Measurements from ENCODE around the gene MPRIP. TPM values are rescaled to one million over a fixed set of nuclear protein-coding genes. Genes with fewer than 3 reads are reported as not detected.

The MPRIP gene
- total RNA-seq, 1 experiment from 2014 or later = 132 TPM

DNA sequence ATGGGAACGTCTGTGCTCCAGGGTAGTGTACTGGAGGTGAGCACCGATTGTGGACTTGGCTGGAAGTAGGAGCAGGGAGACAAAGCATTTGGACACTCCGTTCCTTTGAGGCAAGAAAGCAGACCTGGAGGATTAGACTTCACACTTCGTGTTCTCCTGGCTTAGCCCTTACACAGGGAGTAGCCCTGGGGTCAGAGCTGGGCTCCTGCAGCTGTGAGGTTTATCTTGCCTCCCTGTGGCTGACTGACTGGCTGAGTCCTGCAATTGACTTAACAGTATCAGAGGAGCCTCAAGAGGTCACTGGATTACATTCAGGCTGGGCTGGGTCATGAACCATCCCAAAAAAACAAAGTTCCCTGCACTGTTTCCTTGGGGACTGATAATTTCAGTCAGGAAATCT lies 37.1 kb downstream of the MPRIP start:
- peaks cover 3 to 43% (median 19%) of the 10 kb centered on the region in 3 experiments for H3K36me3 Mint-ChIP-seq (ENCODE audit: insufficient read depth in 1 of 3, low read depth in 3 of 3)
- no peaks in the 10 kb centered on the region for H3K27me3 Mint-ChIP-seq (ENCODE audit: low read depth)
- H3K4ac ChIP-seq (ENCODE audit: low read depth, low read length) = no peak overlapping the region
- no peak overlapping the region for H2AFZ ChIP-seq (ENCODE audit: low read length)
- H3K23ac ChIP-seq (ENCODE audit: insufficient read length, low read depth, low read length) = no peak overlapping the region
- no peak overlapping the region for H2BK20ac ChIP-seq (ENCODE audit: low read depth, low read length, poor library complexity, severe bottlenecking)
- WGBS (ENCODE audit: extremely low coverage, insufficient read length, low lambda C conversion rate) = no CpG with 5 or more reads among the region's 4 CpGs
- no peak overlapping the region for H4K5ac ChIP-seq (ENCODE audit: insufficient read length, low read depth, low read length)
- peaks cover 4 to 9% of the 10 kb centered on the region in 2 experiments for H3K4me1 Mint-ChIP-seq
- no peak for TF ChIP-seq CTCF (conservative IDR thresholded peaks at IDR 0.05)
- H4K20me1 ChIP-seq (ENCODE audit: control insufficient read depth, insufficient read depth, insufficient read length) = no peaks in the 10 kb centered on the region
- no peak overlapping the region for H3K18ac ChIP-seq (ENCODE audit: insufficient read length, low read depth, low read length)
- H3K56ac ChIP-seq (ENCODE audit: insufficient read length, low read depth, low read length) = no peak overlapping the region
- no peak overlapping the region for H3K9ac ChIP-seq (ENCODE audit: extremely low read depth, insufficient read length, low read length)
- no peak overlapping the region for H3K4me3 Mint-ChIP-seq
- no peaks in the 10 kb centered on the region for H3K9me3 ChIP-seq (ENCODE audit: control insufficient read depth, low read depth, low read length)
- H3K4me2 ChIP-seq (ENCODE audit: insufficient read depth, insufficient read length, low read length) = no peak overlapping the region
- peaks cover 3% of the 10 kb centered on the region for H3K79me1 ChIP-seq (ENCODE audit: insufficient read depth, low read depth, low read length, poor library complexity, severe bottlenecking)
- no peak overlapping the region for H4K91ac ChIP-seq (ENCODE audit: insufficient read length, low read depth, low read length)
- no peak overlapping the region for H2BK120ac ChIP-seq (ENCODE audit: low read depth, low read length, poor library complexity, severe bottlenecking)
- H2BK15ac ChIP-seq (ENCODE audit: low read depth, low read length) = no peak overlapping the region
- no peak overlapping the region for H3T11ph ChIP-seq (ENCODE audit: low read length)
- H2BK5ac ChIP-seq (ENCODE audit: insufficient read length, low read length) = no peak overlapping the region
- no peaks in the 10 kb centered on the region for H3K79me2 ChIP-seq (ENCODE audit: insufficient read depth, low read length)
- no peaks in the 10 kb centered on the region for H3K27me3 ChIP-seq (ENCODE audit: insufficient read depth, low read length)
- no peak overlapping the region for H2AK5ac ChIP-seq (ENCODE audit: insufficient read length, low read length)
- H3K27ac Mint-ChIP-seq = peak overlapping the region in 2 of 3 experiments; percentile 62 to 73; a peak in 4 of 7 replicates
- no peak overlapping the region for H3K27ac ChIP-seq (ENCODE audit: insufficient read length, low read depth, low read length)
- no peaks in the 10 kb centered on the region for H3K4me1 ChIP-seq (ENCODE audit: insufficient read depth, low read length)
- no peak for DNase-seq
- H2BK12ac ChIP-seq (ENCODE audit: insufficient read length, low read depth, low read length) = no peak overlapping the region
- H3K14ac ChIP-seq (ENCODE audit: insufficient read depth, low read length) = no peak overlapping the region
- H3K9me3 Mint-ChIP-seq = no peaks in the 10 kb centered on the region
- H4K8ac ChIP-seq (replicated peaks; ENCODE audit: insufficient read length, low read depth, low read length) = no peak overlapping the region
- H3K23me2 ChIP-seq (ENCODE audit: insufficient read length, low read depth, low read length, poor library complexity, severe bottlenecking) = no peaks in the 10 kb centered on the region

Data from H9 (cell line).